SJSA1 (cell line): ENCODE measurements around the gene AIP. TPM values are rescaled to one million over a fixed set of nuclear protein-coding genes. Genes with fewer than 3 reads are reported as not detected.

Source experiments
- DNase-seq, 2 experiments: peaks; one replicate each; pipeline ENCODE4 v3.0.0-alpha.2; 2015 to 2020; ENCODE audit warnings: low spot score in 2 of 2, low read depth in 1 of 2
- H3K27ac ChIP-seq: fragments of 250-450 bp; sonication (Bioruptor Pico); 2 replicates; pipeline ENCODE4 v1.5.1; 2020; ENCODE audit warnings: mild to moderate bottlenecking, moderate library complexity
- H3K27me3 ChIP-seq: fragments of 250-450 bp; sonication (Bioruptor Pico); replicated peaks from 2 replicates; pipeline ENCODE4 v1.5.1; 2020; ENCODE audit warnings: mild to moderate bottlenecking, moderate library complexity
- H3K36me3 ChIP-seq: fragments of 250-450 bp; sonication (Bioruptor Pico); 2 replicates; pipeline ENCODE4 v1.5.1; 2020; ENCODE audit warnings: mild to moderate bottlenecking
- H3K4me1 ChIP-seq: fragments of 250-450 bp; sonication (Bioruptor Pico); replicated peaks from 2 replicates; pipeline ENCODE4 v1.6.1; 2021; ENCODE audit warnings: mild to moderate bottlenecking
- H3K4me3 ChIP-seq: fragments of 250-450 bp; sonication (Bioruptor Pico); 2 replicates; pipeline ENCODE4 v1.5.1; 2020; ENCODE audit warnings: mild to moderate bottlenecking
- H3K9me3 ChIP-seq: fragments of 250-450 bp; sonication (Bioruptor Pico); replicated peaks from 2 replicates; pipeline ENCODE4 v1.5.1; 2020; ENCODE audit warnings: mild to moderate bottlenecking
- total RNA-seq: library from RNA; depleted of rRNA; stranded (reverse); fragments of >200 nt; shearing (Covaris generic); gene quantifications from 2 replicates; pipeline ENCODE4 v1.2.3, GENCODE V29; 2014

Gene AIP
- total RNA-seq, 1 experiment from 2014 or later, result 185 TPM

- peaks cover 16% of the 10 kb centered on the region for H3K27me3 ChIP-seq
- H3K4me3 ChIP-seq, result no peak within 1 kb of the TSS
- H3K27ac ChIP-seq, result no peak within 1 kb of the TSS
- no peaks in the 10 kb centered on the region for H3K36me3 ChIP-seq
- no peak for DNase-seq
- peaks cover under 1% of the 10 kb centered on the region; the same call in 1 of the 2 replicates for H3K9me3 ChIP-seq
- no peaks in the 10 kb centered on the region for H3K4me1 ChIP-seq
Observed at GRCh38 chr11:67522844-67523555, 40.2 kb downstream of the AIP start, which contains the start of gene CABP2. Gene CABP2, minus strand, starts transcription at chr11:67523446. Its CDS starts 120 bp downstream, at chr11:67523326.

- Histone ChIP-seq H3K9me3 (peaks cover 5% of the 10 kb centered on the region; the same call in 1 of the 2 replicates), H3K4me1 (no peaks in the 10 kb centered on the region), H3K36me3 (no peaks in the 10 kb centered on the region), H3K27ac (no peak overlapping the region), H3K4me3 (no peak overlapping the region), H3K27me3 (peaks cover 21% of the 10 kb centered on the region)
- no peak for DNase-seq
Observed at GRCh38 chr11:67523556-67524479, 41.0 kb downstream of the AIP start.

- H3K4me1 ChIP-seq, result no peaks in the 10 kb centered on the region
Observed at GRCh38 chr11:67524480-67524808, 41.6 kb downstream of the AIP start.

DNA sequence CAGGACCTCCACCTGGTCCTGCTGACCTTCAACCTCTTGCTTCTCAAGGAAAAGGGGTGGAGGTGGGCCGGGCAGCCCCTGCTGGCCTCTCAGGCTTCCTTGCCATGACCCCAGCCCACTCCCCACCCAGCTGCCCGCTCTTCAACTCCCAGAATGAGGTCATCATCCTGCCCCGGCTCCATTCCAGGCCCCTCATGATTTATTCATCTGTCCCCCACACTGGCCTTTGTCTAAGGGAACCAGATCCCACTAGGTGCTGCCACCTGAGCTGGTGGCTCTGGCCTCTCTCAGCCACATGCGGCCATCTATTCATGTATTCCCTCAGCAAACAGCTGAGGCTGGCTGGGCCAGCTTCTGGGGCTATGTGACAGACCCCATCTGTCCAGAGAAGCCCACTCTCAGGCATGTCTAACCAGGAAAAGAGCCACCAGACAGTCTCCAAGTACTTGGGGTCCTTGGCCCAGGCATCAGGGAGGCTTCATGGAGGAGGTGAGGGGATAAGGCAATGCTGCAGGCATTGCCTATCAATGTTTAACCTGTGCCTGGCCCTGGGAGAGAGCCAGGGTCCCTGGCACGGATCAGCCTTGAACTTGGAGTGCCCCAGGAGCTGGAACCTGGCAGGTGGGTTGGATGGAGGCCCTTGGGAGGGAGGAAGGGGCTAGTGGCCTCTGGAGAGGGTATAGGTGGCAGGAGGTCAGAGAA, 42.6 kb downstream of the AIP start:
- no peaks in the 10 kb centered on the region for H3K36me3 ChIP-seq
- H3K27ac ChIP-seq, result no peak overlapping the region
- DNase-seq, result no peak
- H3K9me3 ChIP-seq, result peaks cover 8% of the 10 kb centered on the region; the same call in 1 of the 2 replicates
- peaks cover 35% of the 10 kb centered on the region for H3K27me3 ChIP-seq
- H3K4me1 ChIP-seq, result no peaks in the 10 kb centered on the region
- no peak overlapping the region for H3K4me3 ChIP-seq

More at GRCh38 chr11:67524480-67524808, 41.6 kb downstream of the AIP start:
- no peaks in the 10 kb centered on the region for H3K36me3 ChIP-seq
- no peak overlapping the region for H3K4me3 ChIP-seq
- H3K27ac ChIP-seq, result no peak overlapping the region
- DNase-seq, result no peak
- H3K9me3 ChIP-seq, result peaks cover 5% of the 10 kb centered on the region; the same call in 1 of the 2 replicates
- peaks cover 27% of the 10 kb centered on the region for H3K27me3 ChIP-seq

DNA sequence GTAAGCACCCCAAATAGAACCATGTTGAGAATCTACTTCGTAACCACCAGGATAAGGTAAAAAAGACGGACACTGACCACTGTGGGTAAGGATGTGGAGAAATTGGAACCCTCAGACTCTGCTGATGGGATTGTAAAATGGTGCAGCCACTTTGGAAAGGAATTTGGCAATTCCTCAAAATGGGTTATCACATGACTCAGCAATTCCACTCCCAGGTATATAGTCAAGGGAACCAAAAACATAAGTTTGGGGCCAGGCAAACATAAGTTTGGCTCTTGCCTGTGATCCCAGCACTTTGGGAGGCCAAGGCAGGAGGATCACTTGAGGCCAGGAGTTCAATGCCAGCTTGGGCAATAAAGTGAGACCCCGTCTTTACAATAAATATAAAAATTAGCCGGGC, 45.5 kb downstream of the AIP start:
- Histone ChIP-seq H3K9me3 (peaks cover 24% of the 10 kb centered on the region), H3K27ac (no peak overlapping the region), H3K4me3 (no peak overlapping the region), H3K4me1 (no peaks in the 10 kb centered on the region), H3K27me3 (peaks cover 41% of the 10 kb centered on the region), H3K36me3 (no peaks in the 10 kb centered on the region)
- no peak for DNase-seq

DNA sequence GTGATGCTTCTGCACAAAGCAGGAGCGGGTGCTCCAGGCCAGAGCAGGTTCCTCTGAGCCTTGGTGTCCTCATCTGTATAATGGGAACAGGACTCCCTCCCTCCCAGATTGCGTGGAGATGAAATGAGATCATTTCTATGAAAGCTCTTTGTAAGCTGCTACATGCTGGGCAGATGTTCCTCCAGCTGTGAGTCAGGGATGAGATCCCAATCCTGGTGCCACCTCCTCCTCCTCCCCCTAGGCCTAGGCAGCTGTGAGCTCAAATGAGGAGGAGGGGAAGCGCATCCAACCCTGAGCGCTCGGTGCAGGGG, 47.4 kb downstream of the AIP start:
- no peak for DNase-seq
- H3K4me1 ChIP-seq, result no peaks in the 10 kb centered on the region
- peaks cover 32% of the 10 kb centered on the region for H3K27me3 ChIP-seq
- no peaks in the 10 kb centered on the region for H3K36me3 ChIP-seq
- H3K9me3 ChIP-seq, result peaks cover 37% of the 10 kb centered on the region
- no peak overlapping the region for H3K27ac ChIP-seq
- H3K4me3 ChIP-seq, result no peak overlapping the region

GRCh38 chr11:67532889-67533288, 50.1 kb downstream of the AIP start:
- H3K36me3 ChIP-seq, result no peaks in the 10 kb centered on the region
- no peak overlapping the region for H3K27ac ChIP-seq
- peaks cover 32% of the 10 kb centered on the region for H3K27me3 ChIP-seq
- peaks cover 43% of the 10 kb centered on the region for H3K9me3 ChIP-seq
- DNase-seq, result no peak
- no peak overlapping the region for H3K4me3 ChIP-seq
- no peaks in the 10 kb centered on the region for H3K4me1 ChIP-seq

DNA sequence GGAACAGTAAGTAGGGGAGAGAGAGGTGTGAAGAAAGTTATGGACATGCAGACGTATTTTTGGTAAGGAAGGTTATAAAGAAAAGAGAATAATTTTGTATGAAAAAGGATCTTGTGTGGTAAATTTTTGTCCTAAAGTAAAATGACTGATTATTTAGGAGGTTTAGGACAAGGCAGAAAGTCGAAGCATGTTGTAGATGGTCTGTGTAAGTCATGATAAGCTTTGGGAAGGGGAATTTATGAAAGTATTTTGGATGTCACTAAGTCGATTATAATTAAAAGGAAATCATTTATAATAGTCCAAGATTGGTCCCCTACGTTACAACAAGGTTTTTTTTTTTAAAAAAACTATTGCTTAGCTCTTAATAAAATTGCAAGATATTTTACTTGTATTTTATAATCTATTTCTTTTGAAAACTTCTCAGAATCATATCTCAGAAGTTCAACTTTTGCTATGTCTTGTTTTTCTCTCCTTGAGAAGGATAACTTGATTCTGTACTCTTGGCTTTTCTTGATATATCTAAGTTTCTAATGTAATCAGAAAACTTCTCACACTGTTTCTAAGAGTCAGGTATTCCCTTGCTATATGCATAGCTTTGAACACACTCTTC, 51.3 kb downstream of the AIP start:
- H3K9me3 ChIP-seq, result peaks cover 43% of the 10 kb centered on the region

GRCh38 chr11:67535561-67535960, 52.7 kb downstream of the AIP start:
- Histone ChIP-seq H3K4me1 (no peaks in the 10 kb centered on the region), H3K36me3 (no peaks in the 10 kb centered on the region), H3K9me3 (peaks cover 40% of the 10 kb centered on the region), H3K27me3 (peaks cover 10% of the 10 kb centered on the region), H3K4me3 (no peak overlapping the region), H3K27ac (no peak overlapping the region)
- no peak for DNase-seq

More for the DNA sequence above, 51.3 kb downstream of the AIP start:
- peak in 1 of 2 experiments; percentile 41 for DNase-seq
- Histone ChIP-seq H3K36me3 (no peaks in the 10 kb centered on the region), H3K27me3 (peaks cover 22% of the 10 kb centered on the region), H3K27ac (no peak overlapping the region), H3K4me1 (no peaks in the 10 kb centered on the region), H3K4me3 (no peak overlapping the region)

- DNase-seq, result no peak
- peaks cover 25% of the 10 kb centered on the region for H3K9me3 ChIP-seq
- H3K27ac ChIP-seq, result no peak overlapping the region
- no peaks in the 10 kb centered on the region for H3K36me3 ChIP-seq
- no peaks in the 10 kb centered on the region; the same call in 1 of the 2 replicates for H3K27me3 ChIP-seq
- H3K4me3 ChIP-seq, result no peak overlapping the region
- H3K4me1 ChIP-seq, result no peaks in the 10 kb centered on the region
Observed at GRCh38 chr11:67538306-67538705, 55.5 kb downstream of the AIP start.

DNA sequence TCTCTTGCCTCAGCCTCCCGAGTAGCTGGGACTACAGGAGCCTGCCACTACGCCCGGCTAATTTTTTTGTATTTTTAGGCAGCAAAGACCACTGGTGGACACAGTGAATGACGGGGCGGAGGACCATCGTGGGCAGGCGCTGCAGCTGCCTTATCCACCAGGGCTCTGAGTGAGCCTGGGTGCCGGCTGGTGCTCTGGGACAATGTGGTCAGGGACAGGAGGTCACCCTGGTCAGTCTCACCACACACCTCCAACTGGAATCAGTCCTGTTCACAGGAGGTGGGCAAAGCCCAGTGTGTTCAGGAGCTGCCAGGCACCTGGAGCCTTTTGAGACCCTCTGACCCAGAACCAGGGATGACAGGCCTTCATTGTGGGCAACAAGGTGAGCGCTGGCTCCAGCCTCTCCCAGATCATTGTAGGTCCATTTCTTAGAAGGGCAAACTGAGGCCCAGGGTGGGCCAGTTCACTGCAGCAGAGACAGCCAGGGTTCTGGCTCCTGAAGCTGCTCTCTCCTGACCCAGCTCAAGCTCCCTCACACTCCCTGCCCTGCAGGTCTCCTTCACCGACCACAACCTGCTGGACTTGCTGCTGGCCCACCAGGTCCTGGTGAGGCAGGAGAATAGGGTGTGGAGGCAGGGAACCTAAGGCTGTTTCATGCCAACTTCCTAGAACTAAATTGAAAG, 56.1 kb downstream of the AIP start:
- no peak overlapping the region for H3K4me3 ChIP-seq
- peaks cover 18% of the 10 kb centered on the region for H3K9me3 ChIP-seq
- no peaks in the 10 kb centered on the region; the same call in 1 of the 2 replicates for H3K27me3 ChIP-seq
- H3K36me3 ChIP-seq, result no peaks in the 10 kb centered on the region
- DNase-seq, result no peak
- H3K4me1 ChIP-seq, result no peaks in the 10 kb centered on the region
- no peak overlapping the region for H3K27ac ChIP-seq

GRCh38 chr11:67539550-67539949, 56.7 kb downstream of the AIP start:
- Histone ChIP-seq H3K9me3 (peaks cover 13% of the 10 kb centered on the region), H3K36me3 (no peaks in the 10 kb centered on the region), H3K27ac (no peak overlapping the region), H3K27me3 (no peaks in the 10 kb centered on the region; the same call in 1 of the 2 replicates), H3K4me3 (no peak overlapping the region), H3K4me1 (no peaks in the 10 kb centered on the region)
- no peak for DNase-seq
